Femur (tissue), 1 donor: ENCODE data around the gene MORN1.
A peak's percentile ranks its signal among the peaks of the same experiment; 100 is the strongest.

Source experiments
- DNase-seq: peaks from one replicate; pipeline ENCODE4 v3.0.0-alpha.2; 2017

MORN1 gene

DNA sequence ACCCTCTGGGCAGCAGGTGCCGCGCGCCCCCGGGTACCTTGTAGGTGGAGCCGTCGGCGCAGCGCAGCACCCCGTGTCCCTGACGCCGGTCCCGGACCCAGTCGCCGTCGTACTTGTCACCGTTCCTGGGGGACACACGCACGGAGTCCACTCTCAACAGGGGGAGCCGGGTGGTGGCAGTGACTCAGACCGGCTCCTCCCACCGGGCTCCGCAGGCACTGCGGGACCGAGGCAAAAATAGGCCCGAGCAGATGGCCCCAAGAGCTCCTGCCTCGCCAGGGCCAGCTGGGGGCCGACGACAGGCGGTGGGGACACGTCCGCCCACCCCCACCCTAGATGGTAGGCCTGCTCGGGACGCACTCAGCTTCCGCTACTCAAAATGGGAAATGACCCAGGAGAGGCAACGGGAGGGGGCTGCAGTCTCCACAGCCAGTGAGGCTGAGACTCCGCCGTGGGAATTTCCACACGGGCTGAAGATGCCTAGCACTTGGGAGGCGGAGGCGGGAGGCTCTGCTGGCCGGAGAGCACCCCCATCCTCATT, 6.3 kb downstream of the MORN1 start:
- DNase-seq = no peak

DNA sequence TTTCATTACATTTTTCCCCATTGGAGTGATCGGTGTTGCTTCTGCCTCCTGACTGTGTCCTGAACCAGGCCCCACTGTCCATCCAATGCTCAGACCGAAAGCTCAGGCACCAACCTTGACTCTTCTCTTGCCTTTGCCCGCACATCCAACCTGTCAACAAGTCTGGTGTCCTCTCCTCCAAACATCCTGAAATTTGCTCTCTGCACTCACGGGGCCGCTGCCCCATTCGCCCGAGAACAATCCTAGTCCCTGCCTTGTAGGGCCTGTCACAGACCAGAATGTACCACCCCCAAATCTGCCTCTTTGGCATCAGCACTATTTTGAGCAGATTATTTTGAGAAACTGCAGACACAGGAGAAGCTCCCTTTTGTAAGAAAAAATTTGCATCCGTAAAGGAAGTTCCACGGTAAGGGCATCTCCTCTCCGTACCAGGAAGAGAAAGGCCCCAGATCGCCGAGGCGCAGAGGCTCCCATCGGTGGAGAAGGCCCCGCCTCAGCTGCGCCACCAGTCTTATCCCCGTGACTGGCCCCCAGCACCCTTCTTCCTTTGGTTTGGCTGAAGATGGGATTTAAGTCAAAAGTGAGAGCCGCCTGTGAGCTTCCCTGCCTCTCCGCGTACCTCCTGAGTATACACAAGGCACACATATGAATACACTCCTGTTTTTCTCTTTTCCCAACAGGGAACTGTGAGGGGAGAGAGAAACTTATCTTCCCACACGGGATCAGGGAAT, 7.1 kb downstream of the MORN1 start:
- DNase-seq = no peak

DNA sequence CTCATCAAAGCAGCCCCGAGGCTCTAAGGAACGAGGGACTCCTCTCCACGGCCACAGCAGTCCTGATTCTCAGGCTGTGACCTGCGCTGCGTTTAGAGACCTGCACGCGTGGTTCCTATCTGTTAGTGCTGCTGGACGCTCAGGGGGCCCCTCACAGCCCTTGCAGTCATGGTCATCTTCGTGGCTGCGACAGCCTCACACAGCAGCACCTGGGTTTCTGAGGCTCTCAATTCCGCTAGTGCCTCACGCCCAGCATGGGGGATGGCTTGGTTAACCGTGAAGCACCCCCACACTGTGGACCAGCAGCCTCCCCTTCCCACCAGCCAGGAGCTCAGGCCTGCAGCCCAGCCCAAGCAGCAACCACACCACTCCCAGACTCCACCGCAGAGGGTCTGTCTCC, 7.8 kb downstream of the MORN1 start:
- no peak for DNase-seq

DNA sequence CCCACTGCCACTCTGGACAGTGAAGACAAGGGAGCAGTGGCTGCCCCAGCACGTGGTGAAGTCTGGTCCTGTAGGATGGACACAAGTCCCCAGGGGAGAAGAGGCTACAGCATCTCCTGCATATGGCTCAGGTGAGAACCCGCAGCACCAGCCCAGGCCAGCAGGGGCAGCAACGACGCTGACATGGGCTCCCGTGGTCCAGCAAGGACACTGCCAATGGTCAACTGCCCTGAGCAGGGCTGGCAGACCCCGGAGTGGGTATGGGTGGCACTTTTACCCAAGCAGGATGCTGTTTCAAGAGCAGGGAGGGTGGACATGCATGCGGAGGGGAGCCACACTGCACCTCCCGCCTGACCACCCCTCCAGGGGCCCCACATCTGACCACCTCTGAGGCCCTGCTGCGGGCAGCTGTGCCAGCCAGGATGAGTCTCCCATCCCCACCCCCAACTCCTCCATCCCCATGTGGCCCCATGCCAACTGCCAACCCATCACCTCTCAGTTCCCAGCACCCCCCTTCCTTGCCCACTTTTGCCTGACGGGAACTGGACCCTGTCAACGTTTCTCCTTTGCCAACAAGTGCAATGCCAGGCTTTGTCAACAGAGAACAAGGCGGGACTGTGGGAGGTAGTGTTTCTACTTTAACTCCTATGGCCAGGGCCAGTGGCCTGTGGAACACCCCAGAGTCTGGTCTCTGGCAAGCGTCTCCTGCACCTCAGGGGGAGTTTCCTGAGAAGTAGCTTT, 8.6 kb downstream of the MORN1 start:
- DNase-seq = peak; percentile 58

DNA sequence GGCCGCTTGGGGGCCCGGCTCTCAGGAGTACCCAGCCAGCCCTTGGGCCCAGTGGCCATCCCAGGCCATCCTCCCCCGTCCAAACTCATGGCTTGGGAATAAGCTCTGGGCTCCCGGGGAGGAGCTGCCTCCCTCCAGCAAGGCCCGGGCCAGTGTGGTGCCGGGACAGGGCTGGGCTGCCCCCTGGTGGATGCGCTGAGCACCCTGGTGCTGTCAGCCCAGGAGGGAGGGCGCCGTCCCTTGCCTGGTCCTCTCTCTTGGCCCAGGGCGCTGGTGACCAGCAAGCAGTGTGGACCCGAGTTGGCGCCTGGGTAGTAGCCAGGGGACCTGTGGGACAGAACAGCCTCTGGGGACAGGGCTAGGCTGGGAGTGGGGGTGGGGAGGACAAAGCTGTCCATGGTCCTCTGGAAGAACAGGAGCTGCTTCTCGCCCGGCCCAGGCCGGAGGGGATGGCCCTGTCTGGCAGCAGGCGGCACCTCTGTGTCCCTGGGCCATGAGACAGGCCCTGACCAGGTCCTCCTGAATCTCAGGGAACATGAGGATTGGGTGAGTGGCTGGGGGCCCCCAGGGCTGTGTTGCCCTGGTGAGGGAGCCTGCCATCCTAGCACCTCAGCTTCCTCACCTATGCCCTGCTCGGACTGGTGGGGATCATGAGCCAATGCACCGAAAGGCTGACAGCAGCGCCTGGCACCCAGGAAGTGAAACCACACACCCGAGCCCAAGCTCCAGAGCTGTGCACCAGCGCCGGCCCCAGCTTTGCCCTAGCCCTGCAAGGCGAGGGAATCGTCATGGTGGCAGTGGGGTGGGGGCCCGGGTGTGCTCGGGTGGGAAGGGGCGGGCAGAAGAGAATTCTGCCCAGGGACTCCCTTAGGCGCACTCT, 9.4 kb downstream of the MORN1 start:
- peak; percentile 92 for DNase-seq

DNA sequence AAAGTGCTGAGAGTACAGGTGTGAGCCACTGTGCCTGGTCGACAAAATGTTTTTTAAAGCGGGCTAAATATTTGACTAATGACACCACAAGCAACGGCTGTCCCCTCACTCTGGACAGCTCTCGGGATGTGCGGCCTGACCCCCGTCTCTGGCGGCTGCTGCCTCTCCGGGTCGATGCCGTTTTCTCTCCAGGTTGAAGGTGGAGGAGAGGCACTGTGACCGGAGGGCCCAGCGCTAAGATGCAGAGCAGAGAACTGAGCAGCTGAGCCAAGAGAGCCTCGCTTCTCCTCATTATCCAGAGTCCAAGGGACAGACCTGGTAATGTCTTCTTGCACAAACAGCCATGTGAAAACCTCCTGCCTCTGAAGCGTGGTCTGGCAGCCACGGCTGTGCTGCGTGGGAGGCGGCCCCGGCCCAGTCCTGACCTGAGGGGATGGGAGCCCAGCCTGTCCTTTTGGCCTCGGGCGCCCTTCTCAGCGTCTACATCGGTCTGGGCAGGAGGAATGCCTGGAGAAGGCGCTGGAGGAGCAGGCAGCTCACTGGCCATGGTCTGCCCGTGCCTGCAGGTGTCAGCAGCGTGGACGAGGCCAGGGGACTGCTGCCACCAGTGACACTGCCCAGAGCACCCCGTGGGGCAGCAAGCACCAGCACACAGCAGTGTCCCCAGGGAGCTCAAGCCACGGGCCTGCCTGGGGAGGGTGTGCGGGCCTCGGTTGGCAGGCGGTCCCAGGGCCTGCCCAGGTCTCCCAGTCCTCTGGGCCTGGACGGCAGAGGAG, 10.3 kb downstream of the MORN1 start:
- peak; percentile 55 for DNase-seq

DNA sequence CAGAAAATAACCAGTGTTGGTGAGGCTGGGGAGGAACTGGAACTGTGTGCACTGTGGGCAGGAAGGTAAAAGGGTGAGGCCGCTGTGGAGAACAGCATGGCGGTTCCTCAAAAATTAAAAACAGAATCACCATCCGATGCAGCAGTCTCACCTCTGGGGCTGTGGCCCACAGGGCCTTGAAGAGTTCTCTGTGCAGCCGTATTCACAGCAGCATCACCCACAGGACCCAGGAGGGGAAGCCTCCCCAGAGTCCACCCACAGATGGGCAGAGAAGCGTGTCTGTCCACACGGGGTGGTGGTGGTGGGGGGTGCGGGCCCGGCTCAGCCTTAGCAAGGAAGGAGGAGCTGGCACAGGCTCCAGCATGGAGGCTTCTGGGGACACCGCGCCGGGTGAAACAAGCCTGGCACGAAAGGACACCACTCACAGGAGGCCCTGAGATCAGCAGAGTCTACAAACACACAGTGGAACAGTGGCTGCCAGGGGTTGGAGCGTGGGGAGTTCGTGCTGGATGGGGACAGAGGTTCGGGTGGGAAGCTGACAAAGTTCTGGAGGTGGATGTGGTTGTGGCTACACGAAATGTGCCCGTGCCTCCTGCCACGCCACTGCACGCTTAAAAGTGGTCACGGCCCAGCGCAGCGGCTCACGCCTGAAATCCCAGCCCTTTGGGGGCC, 11.5 kb downstream of the MORN1 start:
- no peak for DNase-seq

DNA sequence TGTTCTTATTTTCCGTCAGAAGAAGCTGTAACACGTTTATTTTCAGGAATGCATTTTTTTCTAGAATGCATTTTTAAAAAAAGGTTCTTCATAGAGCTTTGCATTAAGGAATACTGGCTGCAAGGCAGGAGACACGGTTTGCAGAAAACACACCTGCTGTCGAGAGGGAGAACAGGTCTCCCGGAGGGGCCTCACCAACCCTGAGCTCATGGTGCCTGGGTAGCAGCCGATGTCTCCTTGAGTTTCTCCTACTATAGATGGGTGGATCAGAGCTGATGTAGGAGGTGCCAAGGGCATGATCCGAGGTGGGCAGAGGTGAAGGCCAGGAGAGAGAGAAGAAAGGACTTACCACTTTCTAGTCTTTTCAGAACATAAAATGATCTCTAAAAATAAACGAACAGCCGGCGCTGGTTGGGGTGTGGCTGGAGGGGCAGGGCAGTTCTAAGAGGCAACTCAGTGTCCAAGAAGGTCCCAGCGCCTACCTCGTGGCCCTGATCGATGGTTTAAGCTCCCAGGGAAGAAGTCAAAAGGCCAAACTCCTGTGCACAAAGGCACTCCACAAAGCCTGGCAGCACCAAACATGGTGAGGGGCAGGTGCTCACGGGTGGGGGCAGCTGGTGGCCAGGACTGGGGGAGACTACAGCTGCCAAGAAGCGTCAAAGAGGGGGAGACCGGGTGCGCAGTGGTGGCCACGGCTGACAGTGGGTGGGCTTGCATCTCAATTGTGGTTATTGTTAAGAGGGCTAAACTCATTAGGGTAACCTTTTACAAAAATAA, 12.2 kb downstream of the MORN1 start:
- DNase-seq = no peak

DNA sequence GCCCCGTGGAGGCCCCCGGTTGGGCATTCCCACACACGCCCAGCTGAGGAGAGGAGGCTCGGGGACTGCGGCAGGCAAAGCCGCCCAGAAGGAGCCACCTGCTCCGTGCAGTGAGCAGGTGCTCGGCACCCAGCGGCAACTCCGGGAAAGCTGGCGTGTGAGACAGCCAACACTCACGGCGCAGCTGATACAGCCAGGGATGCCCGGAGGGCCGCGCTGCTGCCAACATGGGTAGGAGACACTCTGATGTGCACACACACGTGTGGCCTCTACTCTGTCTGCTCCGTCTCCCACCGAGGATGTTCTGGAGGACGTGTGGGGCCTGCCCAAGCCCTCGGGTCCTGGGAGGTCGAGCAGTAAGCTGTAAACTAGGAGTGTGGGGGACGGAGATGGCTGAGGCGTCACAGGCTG, 12.9 kb downstream of the MORN1 start:
- DNase-seq = no peak

DNA sequence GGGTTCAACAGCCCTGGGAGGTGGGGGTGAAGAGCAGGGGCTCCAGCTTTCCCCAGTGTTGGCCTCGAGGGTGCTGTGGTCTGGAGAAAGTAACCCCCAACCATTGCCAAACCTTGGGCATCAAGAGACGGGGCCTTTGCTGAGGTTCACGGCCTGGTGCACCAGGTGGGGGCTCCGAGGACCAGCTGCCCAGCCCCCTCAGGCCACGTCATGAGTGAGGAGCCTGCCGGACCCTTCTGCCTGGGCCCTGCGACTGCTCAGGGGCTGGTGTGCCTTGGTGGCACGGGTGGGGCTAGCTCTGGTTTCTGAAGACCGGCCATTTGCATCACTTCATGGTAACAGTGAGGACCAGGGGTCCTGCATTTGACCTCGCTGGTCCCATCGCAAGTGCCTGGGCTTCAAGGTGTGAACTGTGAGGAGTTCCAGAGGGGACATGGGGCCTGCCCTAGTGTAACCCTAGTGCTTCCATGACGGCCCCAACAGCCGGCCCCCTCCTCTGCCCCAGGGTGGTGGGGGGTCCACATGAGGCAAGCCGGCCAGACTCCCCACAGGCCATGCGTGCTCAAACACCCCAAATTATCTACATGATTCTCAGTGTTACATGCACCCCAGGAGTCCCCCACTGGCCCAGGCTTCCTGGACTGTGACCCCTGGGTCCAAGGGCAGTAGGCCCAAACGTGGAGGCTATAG, 13.5 kb downstream of the MORN1 start:
- no peak for DNase-seq

DNA sequence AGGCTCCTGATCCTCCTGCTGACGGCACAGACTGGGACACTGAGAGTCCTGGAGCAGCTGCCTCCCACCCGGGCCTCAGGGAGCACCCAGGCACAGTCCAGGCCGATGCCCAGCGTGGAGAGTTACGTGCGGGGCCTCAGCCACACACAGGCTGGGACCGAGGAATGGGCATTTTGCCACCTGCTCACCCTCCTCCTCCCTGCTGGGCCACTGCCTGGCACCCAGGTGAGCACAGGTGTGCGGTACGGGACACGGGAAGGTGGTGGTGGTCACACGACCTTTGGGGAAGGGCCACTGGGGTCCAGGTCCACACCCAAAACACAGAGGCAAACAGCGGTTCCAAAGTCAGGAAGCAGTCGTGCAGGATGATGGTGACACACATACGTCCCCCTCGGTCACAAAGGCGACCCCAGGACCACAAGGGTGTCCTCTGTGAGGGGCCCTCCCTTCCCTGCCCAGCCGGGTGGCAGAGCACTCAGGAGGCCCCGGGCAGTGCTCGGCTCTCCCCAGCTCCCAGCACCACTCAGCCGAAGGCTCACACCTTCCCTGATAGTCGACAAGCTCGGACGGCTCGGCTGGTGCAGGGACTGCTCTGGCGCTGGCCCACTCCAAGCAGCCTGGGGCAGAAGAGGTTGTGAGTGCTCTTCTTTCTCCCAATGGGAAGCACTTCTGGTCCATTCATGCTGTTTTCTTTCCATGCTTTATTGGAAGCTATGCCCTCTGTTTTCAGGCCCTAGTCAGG, 14.3 kb downstream of the MORN1 start:
- DNase-seq = peak; percentile 24

DNA sequence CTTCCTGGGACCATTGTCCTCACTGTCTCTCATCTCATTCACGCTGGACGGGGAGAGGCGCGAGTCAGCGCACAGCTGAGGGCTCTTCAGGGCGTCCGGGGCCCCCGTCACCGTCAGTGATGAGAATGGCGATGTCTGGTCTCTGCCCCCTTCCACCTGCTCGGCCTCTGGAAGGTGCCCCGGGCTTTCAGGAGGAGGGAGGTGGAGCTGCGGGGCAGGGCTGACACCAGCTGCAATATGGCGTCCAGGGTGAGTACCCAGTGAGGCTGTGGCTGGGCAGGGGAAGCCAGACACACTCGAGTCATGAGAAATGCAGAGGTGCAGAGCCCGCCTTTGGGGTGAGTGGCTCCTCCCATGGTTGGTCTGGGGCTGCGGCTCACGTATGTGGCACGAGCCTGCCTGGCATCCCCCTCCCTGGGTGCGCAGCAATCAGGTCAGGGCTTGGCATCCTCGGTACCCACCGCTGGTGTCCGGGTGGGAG, 15.1 kb downstream of the MORN1 start:
- DNase-seq = peak; percentile 16

DNA sequence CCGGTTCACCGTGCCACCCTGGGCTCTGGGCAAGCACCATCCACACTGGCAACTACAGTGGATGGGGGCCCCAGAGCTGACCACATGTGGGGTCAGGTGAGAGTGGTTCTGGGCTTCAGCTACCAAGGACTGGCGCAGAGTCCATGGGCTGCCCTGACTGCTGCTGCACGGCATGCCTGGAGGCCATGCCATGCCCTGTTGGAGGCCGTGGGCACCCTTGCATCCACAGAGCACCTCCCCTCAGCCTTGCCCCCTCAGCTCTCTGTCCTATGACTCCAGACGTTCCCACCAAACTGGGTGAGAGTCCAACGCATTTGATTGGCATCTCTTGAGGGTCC, 15.5 kb downstream of the MORN1 start:
- DNase-seq = no peak

DNA sequence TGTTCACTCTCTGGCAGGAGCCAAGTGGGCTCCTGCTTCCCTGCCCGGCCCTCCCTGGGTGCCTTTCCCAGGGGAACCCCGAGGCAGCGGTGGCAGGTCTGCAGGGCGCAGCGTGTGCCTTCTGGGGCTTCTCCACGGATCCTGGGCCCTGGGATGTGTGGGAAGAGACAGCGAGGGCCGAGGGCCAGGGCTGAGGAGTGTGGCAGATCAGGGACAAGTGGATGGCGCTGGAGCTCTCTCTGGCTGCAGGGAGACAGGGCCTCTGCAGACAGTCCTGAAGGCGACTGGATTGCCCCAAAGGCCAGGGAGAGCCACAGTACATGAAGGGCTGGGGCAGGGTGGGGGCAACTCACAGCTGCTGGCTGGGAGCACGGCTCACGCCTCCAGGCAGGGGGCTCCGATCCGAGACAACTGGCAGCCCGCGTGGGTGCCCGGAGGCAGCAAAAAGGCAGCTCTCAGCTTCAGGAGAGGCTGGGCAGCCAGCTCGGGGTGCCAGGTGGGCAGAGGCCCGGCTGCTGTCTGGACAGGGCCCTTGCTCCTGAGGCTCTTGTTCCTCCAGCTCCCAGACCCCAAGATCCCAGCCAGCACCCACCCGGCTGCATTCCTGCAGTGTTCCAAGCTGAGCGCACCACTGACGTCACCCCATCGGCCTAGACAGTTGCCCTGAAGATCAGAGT, 16.0 kb downstream of the MORN1 start:
- peak; percentile 19 for DNase-seq

DNA sequence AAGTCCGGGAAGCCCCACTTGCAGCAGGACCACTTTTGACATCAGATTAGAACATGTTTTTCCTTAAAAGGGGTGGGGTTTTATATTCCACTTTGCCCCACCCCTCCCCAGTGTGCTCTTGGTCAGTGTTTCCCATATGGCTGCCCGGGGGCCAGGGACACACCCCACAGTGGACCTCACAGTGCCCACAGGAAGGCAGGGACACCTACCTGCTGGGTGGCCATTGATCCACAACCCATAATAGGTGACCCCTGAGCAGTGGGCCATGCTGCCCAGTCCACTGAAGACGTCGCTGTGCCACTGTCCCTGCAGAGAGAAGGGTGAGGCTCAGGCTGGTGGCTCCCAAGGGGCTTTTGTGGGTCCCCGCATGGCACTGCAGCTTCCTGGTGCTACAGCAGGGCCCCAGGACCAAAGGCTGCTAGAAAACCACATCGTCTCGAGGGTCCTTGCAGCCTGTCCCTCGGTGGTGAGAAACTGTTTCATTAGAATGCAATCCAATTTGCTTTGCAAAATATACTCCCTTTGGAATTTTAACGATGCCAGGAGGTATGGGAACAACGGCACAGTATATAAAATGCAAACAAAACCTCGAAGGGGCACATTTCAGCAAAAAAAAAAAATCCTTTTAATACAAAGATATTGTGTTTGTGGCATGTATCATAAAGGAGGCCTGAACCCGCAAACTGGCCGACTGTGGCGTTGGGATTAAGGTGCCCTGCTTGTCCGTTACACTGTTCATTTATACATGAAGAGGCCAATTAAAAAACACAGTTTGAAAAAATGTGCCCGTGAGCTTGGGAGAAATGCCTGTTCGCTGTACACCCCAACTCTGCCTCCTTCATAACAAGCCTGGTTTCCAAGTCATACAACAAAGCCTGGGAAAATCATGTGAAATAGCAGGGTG, 16.9 kb downstream of the MORN1 start:
- DNase-seq = peak; percentile 16

DNA sequence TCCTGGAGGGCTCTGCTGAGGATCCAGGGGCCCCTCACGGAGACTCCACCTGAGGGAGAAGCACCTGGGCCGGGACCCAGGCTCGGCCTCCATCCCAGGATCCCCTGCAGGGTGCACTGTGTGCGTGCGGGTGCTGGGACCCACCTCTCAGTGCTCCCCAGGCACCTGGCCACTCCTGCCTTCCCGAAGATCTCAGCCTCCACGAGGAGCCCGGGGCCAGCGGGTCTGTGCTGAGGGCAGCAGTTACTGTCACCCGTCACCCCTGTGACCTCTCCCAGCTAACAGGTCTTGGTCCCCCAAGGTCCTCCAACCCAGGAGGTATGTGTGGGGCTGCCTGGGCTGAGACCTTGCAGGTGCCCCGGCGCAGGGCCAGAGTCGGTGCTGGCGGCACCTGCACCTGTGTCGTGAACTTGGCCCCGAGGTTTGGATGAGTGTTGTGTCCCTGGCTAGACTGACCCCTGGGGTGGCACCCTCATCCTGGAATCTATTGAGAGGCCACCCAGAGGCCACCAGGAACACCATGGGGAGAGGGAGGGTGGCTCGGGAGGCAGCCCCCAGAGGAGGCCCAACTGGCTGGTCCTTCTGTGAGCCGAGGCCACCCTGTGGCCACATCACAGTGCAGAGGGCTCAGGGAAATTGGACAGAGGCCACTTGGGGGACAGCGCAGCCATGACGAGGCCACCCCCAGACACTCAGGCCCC, 17.7 kb downstream of the MORN1 start:
- DNase-seq = peak; percentile 18
